ENCODE data around the gene S100A13. TPM values are rescaled to one million over a fixed set of nuclear protein-coding genes. Genes with fewer than 3 reads are reported as not detected.

The S100A13 gene
- polyA plus RNA-seq, 4 donors: 50.1 to 132 (median 83.1) TPM

GRCh38 chr1:153627715-153628626 is 666 bp upstream of the S100A13 start, which contains the start of gene S100A1:
Gene S100A1 (plus strand): TSS chr1:153628434. CDS start chr1:153630522, 2,088 bp downstream.
- Histone ChIP-seq H3K27ac (ENCODE audit: low read depth in 1 of 3, low read length in 2 of 3) (peak within 1 kb of the TSS; percentile 36 to 91 (median 80)), H3K4me3 (ENCODE audit: low read depth in 1 of 3, low read length in 3 of 3) (peak within 1 kb of the TSS; percentile 8 to 56 (median 37)), H3K27me3 (ENCODE audit: control insufficient read depth in 3 of 3, insufficient read depth in 3 of 3, low read length in 3 of 3) (no peaks in the 10 kb centered on the region), H3K4me1 (ENCODE audit: control insufficient read depth in 3 of 3, insufficient read depth in 2 of 3, low read depth in 1 of 3, low read length in 2 of 3) (peaks cover 0 to 62% (median 3%) of the 10 kb centered on the region in 3 donors), H3K9me3 (ENCODE audit: control insufficient read depth in 2 of 2, insufficient read depth in 1 of 2, low read depth in 1 of 2, low read length in 1 of 2) (no peaks in the 10 kb centered on the region), H3K36me3 (ENCODE audit: control insufficient read depth in 3 of 3, insufficient read depth in 2 of 3, low read depth in 1 of 3, low read length in 3 of 3) (peaks cover 0 to 14% (median 0%) of the 10 kb centered on the region in 3 donors)
- no peak for DNase-seq
- 47 to 59% (median 52%) methylated on average over 9 to 10 of the region's 10 CpGs for WGBS, 3 donors
- no peak for FAIRE-seq

DNA sequence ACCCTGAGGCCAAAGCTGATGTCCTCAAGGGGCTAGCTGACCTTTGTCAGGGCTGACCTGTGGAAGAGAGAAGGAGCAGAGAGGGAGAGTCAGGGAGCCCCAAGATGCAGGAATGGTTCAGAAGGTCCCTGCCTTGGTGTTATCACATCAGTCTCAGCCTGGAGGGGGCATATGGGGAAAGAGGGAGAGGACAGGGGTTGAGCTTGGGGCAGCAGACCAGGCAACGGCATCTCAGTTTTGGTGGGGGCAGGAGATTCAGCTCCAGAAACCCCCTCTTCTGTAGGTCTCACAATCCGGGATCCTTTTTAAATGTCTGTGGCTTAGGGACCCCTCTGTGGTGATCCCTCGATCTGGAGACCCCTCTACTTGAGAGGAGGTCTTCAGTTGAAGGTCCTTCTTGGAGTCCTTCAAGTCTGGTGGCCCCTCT is 815 bp downstream of the S100A13 start:
- WGBS, 3 donors: 52 to 69% (median 68%) methylated on average over 3 of the region's 3 CpGs
- peaks cover 0 to 51% (median 2%) of the 10 kb centered on the region in 3 donors for H3K4me1 ChIP-seq (ENCODE audit: control insufficient read depth in 3 of 3, insufficient read depth in 2 of 3, low read depth in 1 of 3, low read length in 2 of 3)
- no peak for FAIRE-seq
- peak overlapping the region in 2 of 3 donors; percentile 80 to 91 for H3K27ac ChIP-seq (ENCODE audit: low read depth in 1 of 3, low read length in 2 of 3)
- H3K27me3 ChIP-seq (ENCODE audit: control insufficient read depth in 3 of 3, insufficient read depth in 3 of 3, low read length in 3 of 3): no peaks in the 10 kb centered on the region
- peak overlapping the region; percentile 33 to 56 (median 37) for H3K4me3 ChIP-seq (ENCODE audit: low read depth in 1 of 3, low read length in 3 of 3)
- no peaks in the 10 kb centered on the region for H3K9me3 ChIP-seq (ENCODE audit: control insufficient read depth in 2 of 2, insufficient read depth in 1 of 2, low read depth in 1 of 2, low read length in 1 of 2)
- H3K36me3 ChIP-seq (ENCODE audit: control insufficient read depth in 3 of 3, insufficient read depth in 2 of 3, low read depth in 1 of 3, low read length in 3 of 3): peaks cover 0 to 14% (median 0%) of the 10 kb centered on the region in 3 donors
- DNase-seq: no peak

DNA sequence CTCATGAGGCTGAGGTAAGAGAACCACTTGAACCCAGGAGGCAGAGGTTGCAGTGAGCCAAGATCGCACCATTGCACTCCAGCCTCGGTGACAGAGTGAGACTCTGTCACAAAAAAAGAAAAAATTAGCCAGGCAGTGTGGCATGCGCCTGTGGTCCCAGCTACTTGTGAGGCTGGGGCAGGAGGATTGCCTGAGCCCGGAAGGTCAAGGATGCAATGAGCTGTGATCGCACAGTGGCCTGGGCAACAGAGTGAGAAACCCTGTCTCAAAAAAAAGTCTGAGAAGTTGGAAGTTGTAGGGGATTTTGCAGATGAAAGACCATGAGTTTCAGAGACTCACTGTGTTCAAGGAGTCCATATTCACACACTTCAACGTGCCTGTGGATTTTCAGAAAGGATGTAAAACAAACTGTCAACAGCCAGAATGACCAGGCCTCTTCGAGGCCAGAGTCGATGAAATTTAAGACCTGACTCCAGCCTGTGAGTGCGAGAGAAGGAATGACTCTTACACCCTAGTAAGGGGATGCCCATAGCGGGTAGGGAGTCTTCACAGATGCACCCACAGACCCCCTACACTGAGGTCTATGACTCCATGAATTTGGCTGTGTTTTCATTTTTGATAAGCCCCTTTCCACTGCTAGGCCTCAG is 2.2 kb downstream of the S100A13 start:
- no peak for DNase-seq
- FAIRE-seq: no peak
- no peak overlapping the region for H3K27ac ChIP-seq (ENCODE audit: low read depth in 1 of 3, low read length in 2 of 3)
- H3K9me3 ChIP-seq (ENCODE audit: control insufficient read depth in 2 of 2, insufficient read depth in 1 of 2, low read depth in 1 of 2, low read length in 1 of 2): no peaks in the 10 kb centered on the region
- H3K27me3 ChIP-seq (ENCODE audit: control insufficient read depth in 3 of 3, insufficient read depth in 3 of 3, low read length in 3 of 3): no peaks in the 10 kb centered on the region
- H3K36me3 ChIP-seq (ENCODE audit: control insufficient read depth in 3 of 3, insufficient read depth in 2 of 3, low read depth in 1 of 3, low read length in 3 of 3): peaks cover 0 to 18% (median 0%) of the 10 kb centered on the region in 3 donors
- H3K4me3 ChIP-seq (ENCODE audit: low read depth in 1 of 3, low read length in 3 of 3): no peak overlapping the region
- H3K4me1 ChIP-seq (ENCODE audit: control insufficient read depth in 3 of 3, insufficient read depth in 2 of 3, low read depth in 1 of 3, low read length in 2 of 3): peaks cover 0 to 38% (median 0%) of the 10 kb centered on the region in 3 donors
- WGBS, 3 donors: 88 to 92% (median 89%) methylated on average over 10 of the region's 10 CpGs

DNA sequence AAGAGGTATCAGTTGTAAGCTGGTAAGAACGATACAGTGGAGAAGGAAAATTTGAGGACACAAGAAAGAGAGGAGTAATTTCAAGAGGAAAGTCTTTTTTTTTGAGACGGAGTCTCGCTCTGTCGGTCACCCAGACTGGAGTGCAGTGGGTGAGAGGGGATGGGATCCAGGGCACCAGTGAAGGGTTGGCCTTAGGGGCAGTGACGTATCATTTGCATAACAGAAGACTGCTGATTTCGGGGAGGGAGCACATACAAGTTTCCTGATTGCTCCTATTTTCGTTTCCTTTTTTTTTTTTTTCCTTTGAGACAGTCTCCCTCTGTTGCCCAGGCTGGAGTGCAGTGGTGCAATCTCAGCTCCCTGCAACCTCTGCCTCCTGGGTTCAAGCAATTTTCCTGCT is 4.2 kb downstream of the S100A13 start:
- WGBS, 3 donors: 76 to 87% (median 80%) methylated on average over 7 of the region's 7 CpGs
- no peaks in the 10 kb centered on the region for H3K27me3 ChIP-seq (ENCODE audit: control insufficient read depth in 3 of 3, insufficient read depth in 3 of 3, low read length in 3 of 3)
- H3K4me1 ChIP-seq (ENCODE audit: control insufficient read depth in 3 of 3, insufficient read depth in 2 of 3, low read depth in 1 of 3, low read length in 2 of 3): peaks cover 0 to 21% (median 0%) of the 10 kb centered on the region in 3 donors
- FAIRE-seq (no peak), DNase-seq (no peak)
- H3K9me3 ChIP-seq (ENCODE audit: control insufficient read depth in 2 of 2, insufficient read depth in 1 of 2, low read depth in 1 of 2, low read length in 1 of 2): no peaks in the 10 kb centered on the region
- H3K36me3 ChIP-seq (ENCODE audit: control insufficient read depth in 3 of 3, insufficient read depth in 2 of 3, low read depth in 1 of 3, low read length in 3 of 3): peaks cover 0 to 27% (median 0%) of the 10 kb centered on the region in 3 donors
- H3K4me3 ChIP-seq (ENCODE audit: low read depth in 1 of 3, low read length in 3 of 3): no peak overlapping the region
- no peak overlapping the region for H3K27ac ChIP-seq (ENCODE audit: low read depth in 1 of 3, low read length in 2 of 3)

DNA sequence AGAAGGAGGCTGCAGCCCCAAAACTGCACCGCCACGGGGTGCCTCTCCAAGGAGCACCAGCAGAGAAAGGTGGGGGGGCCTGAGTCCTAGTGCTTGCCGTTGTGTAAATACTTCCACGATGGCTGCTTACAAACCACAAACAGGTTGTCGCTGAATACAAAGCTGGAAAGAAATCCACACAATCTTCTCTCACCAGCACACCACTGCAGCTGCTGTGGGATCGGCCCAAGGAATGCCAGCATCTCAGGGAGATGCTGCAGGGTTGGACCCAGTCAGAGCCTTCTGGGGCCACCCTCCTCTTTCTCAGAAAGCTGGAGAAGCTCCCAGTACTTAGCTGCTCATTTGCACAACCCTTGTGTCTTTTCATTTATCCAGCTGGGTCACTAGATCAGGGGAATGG is 8.1 kb downstream of the S100A13 start:
- Histone ChIP-seq H3K9me3 (ENCODE audit: control insufficient read depth in 2 of 2, insufficient read depth in 1 of 2, low read depth in 1 of 2, low read length in 1 of 2) (no peaks in the 10 kb centered on the region), H3K4me3 (ENCODE audit: low read depth in 1 of 3, low read length in 3 of 3) (no peak overlapping the region), H3K27ac (ENCODE audit: low read depth in 1 of 3, low read length in 2 of 3) (no peak overlapping the region), H3K27me3 (ENCODE audit: control insufficient read depth in 3 of 3, insufficient read depth in 3 of 3, low read length in 3 of 3) (no peaks in the 10 kb centered on the region), H3K4me1 (ENCODE audit: control insufficient read depth in 3 of 3, insufficient read depth in 2 of 3, low read depth in 1 of 3, low read length in 2 of 3) (peaks cover 4 to 34% (median 7%) of the 10 kb centered on the region in 3 donors), H3K36me3 (ENCODE audit: control insufficient read depth in 3 of 3, insufficient read depth in 2 of 3, low read depth in 1 of 3, low read length in 3 of 3) (peaks cover 0 to 21% (median 0%) of the 10 kb centered on the region in 3 donors)
- WGBS, 3 donors: 95 to 99% (median 96%) methylated on average over 6 of the region's 6 CpGs
- FAIRE-seq: no peak
- DNase-seq: no peak

- no peak for FAIRE-seq
- H3K27me3 ChIP-seq (ENCODE audit: control insufficient read depth in 3 of 3, insufficient read depth in 3 of 3, low read length in 3 of 3): no peaks in the 10 kb centered on the region
- WGBS, 3 donors: 9 to 51% (median 45%) methylated on average over 6 of the region's 6 CpGs
Observed at GRCh38 chr1:153617663-153618062, 9.6 kb downstream of the S100A13 start.

DNA sequence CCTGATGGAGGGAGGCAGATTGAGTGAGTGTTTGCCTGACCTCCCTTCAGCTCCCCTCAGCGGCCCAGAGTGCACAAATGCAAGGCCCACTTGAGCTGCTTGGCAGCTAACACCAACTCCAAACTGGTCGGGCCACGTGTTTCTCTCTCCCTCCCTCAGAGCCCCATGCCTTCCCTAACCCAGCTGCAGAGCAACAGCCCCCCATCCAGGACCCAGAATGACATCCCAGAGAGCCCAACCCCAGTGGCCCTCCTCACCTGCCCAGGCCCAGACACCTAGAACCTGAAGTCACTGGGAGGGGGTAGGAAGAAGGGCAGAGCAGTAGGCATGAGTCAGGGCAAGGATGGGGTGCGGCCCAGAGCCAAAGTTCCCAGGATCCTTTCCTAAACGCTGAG is 10.4 kb downstream of the S100A13 start:
- peaks cover 0 to 21% (median 0%) of the 10 kb centered on the region in 3 donors for H3K36me3 ChIP-seq (ENCODE audit: control insufficient read depth in 3 of 3, insufficient read depth in 2 of 3, low read depth in 1 of 3, low read length in 3 of 3)
- FAIRE-seq: no peak
- peak in 1 of 2 donors; percentile 49 for DNase-seq

More at GRCh38 chr1:153617663-153618062, 9.6 kb downstream of the S100A13 start:
- Histone ChIP-seq H3K4me1 (ENCODE audit: control insufficient read depth in 3 of 3, insufficient read depth in 2 of 3, low read depth in 1 of 3, low read length in 2 of 3) (peaks cover 4 to 45% (median 10%) of the 10 kb centered on the region in 3 donors), H3K36me3 (ENCODE audit: control insufficient read depth in 3 of 3, insufficient read depth in 2 of 3, low read depth in 1 of 3, low read length in 3 of 3) (peaks cover 0 to 21% (median 0%) of the 10 kb centered on the region in 3 donors), H3K9me3 (ENCODE audit: control insufficient read depth in 2 of 2, insufficient read depth in 1 of 2, low read depth in 1 of 2, low read length in 1 of 2) (no peaks in the 10 kb centered on the region), H3K4me3 (ENCODE audit: low read depth in 1 of 3, low read length in 3 of 3) (no peak overlapping the region), H3K27ac (ENCODE audit: low read depth in 1 of 3, low read length in 2 of 3) (peak overlapping the region; percentile 46 to 91 (median 90))
- DNase-seq: peak; percentile 80 to 82

More for the DNA sequence above, 10.4 kb downstream of the S100A13 start:
- Histone ChIP-seq H3K27ac (ENCODE audit: low read depth in 1 of 3, low read length in 2 of 3) (peak overlapping the region; percentile 86 to 91 (median 90)), H3K27me3 (ENCODE audit: control insufficient read depth in 3 of 3, insufficient read depth in 3 of 3, low read length in 3 of 3) (no peaks in the 10 kb centered on the region), H3K4me3 (ENCODE audit: low read depth in 1 of 3, low read length in 3 of 3) (no peak overlapping the region), H3K9me3 (ENCODE audit: control insufficient read depth in 2 of 2, insufficient read depth in 1 of 2, low read depth in 1 of 2, low read length in 1 of 2) (no peaks in the 10 kb centered on the region), H3K4me1 (ENCODE audit: control insufficient read depth in 3 of 3, insufficient read depth in 2 of 3, low read depth in 1 of 3, low read length in 2 of 3) (peaks cover 4 to 45% (median 10%) of the 10 kb centered on the region in 3 donors)
- 49 to 59% (median 56%) methylated on average over 5 of the region's 5 CpGs for WGBS, 3 donors
